Keratinocyte (primary cell): ENCODE data around the gene ZNF691.

Source experiments
- CTCF ChIP-seq, 3 experiments: IDR thresholded peaks in 1 of 3; conservative IDR thresholded peaks in 1 of 3; optimal IDR thresholded peaks in 1 of 3; 2 replicates in 2 of 3; 3 replicates in 1 of 3; pipeline versions ENCODE3 to v1.5.1; 2011; ENCODE audit warnings: low read length in 3 of 3, mild to moderate bottlenecking in 3 of 3, moderate library complexity in 2 of 3, control low read depth in 1 of 3, inconsistent platforms in 1 of 3; ENCODE audit not compliant: insufficient read depth in 2 of 3; ENCODE audit errors: extremely low read depth in 1 of 3
- EZH2 ChIP-seq: IDR thresholded peaks from one replicate; pipeline ENCODE4 v1.6.1; 2012; ENCODE audit warnings: inconsistent platforms, mild to moderate bottlenecking, low read length, moderate library complexity

- TF ChIP-seq CTCF (optimal IDR thresholded peaks at IDR 0.05 in 1 of 3, IDR thresholded peaks at IDR 0.05 in 1 of 3, conservative IDR thresholded peaks at IDR 0.05 in 1 of 3; ENCODE audit: extremely low read depth in 1 of 3, insufficient read depth in 2 of 3, low read length in 3 of 3) (no peak), EZH2 (no peak)
Measured at GRCh38 chr1:42797979-42798378, 48.4 kb upstream of the ZNF691 start.
